NT2/D1 (cell line): Measurements from ENCODE around the gene TPCN1.

Experiments used
- DNase-seq: peaks from one replicate; pipeline ENCODE4 v3.0.0-alpha.2; 2011; ENCODE audit warnings: low read depth, low spot score
- H3K27me3 ChIP-seq: 2 replicates; pipeline ENCODE4 v1.6.0; 2011; ENCODE audit warnings: mild to moderate bottlenecking; ENCODE audit not compliant: insufficient read length, insufficient read depth
- H3K36me3 ChIP-seq: 2 replicates; pipeline ENCODE4 v1.6.1; 2011; ENCODE audit warnings: mild to moderate bottlenecking, low read length, mixed read lengths; ENCODE audit not compliant: insufficient read depth, insufficient read length
- H3K4me1 ChIP-seq: 2 replicates; pipeline ENCODE4 v1.5.1; 2011; ENCODE audit not compliant: insufficient read depth, insufficient read length
- H3K4me3 ChIP-seq: 2 replicates; pipeline ENCODE4 v1.5.1; 2011; ENCODE audit warnings: low read depth; ENCODE audit not compliant: insufficient read length
- H3K9ac ChIP-seq: 2 replicates; pipeline ENCODE4 v1.6.0; 2011; ENCODE audit warnings: low read depth; ENCODE audit not compliant: insufficient read length
- H3K9me3 ChIP-seq: 2 replicates; pipeline ENCODE4 v1.5.1; 2011; ENCODE audit warnings: mild to moderate bottlenecking, low read length; ENCODE audit not compliant: insufficient read depth
- SUZ12 ChIP-seq: IDR thresholded peaks from 2 replicates; pipeline ENCODE4 v1.6.1; 2011; ENCODE audit not compliant: insufficient read length, insufficient read depth; ENCODE audit errors: extremely low read depth
- YY1 ChIP-seq: IDR thresholded peaks from 2 replicates; pipeline ENCODE4 v1.6.1; 2011; ENCODE audit not compliant: insufficient read length, insufficient read depth
- ZNF274 ChIP-seq: IDR thresholded peaks from 2 replicates; pipeline ENCODE4 v1.6.1; 2011; ENCODE audit warnings: mild to moderate bottlenecking, low read depth, low read length

TPCN1 gene

DNA sequence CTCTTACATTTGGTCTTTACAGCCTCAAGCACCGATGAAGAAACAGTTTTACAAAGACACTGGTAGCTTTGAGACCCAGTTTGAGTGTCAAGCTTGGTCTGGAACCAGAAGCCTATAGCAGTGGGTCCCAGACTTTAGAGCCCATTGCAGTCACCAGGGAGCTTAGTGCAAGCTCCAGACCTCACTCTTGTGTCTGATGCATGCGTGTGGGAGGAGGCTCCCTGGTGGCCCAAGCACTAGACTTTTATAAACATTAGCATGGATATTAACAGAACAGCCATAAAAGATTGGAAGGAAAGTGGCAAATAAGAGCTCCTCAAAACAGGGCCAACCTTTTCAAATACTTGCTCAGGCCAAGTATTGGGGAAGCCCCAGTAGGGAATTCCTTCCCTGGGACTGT, 68.1 kb downstream of the TPCN1 start:
- no peak overlapping the region for H3K9ac ChIP-seq
- H3K36me3 ChIP-seq = peaks cover 97% of the 10 kb centered on the region
- no peak for DNase-seq
- peaks cover 2% of the 10 kb centered on the region for H3K4me1 ChIP-seq
- H3K27me3 ChIP-seq = no peaks in the 10 kb centered on the region
- H3K9me3 ChIP-seq = no peaks in the 10 kb centered on the region
- TF ChIP-seq SUZ12 = no peak
- H3K4me3 ChIP-seq = no peak overlapping the region

GRCh38 chr12:113290506-113290905, 69.2 kb downstream of the TPCN1 start:
- H3K4me1 ChIP-seq = peaks cover 2% of the 10 kb centered on the region
- H3K4me3 ChIP-seq = no peak overlapping the region
- no peaks in the 10 kb centered on the region for H3K9me3 ChIP-seq
- no peak overlapping the region for H3K9ac ChIP-seq
- no peaks in the 10 kb centered on the region for H3K27me3 ChIP-seq
- DNase-seq = no peak
- TF ChIP-seq ZNF274 (no peak), SUZ12 (no peak), YY1 (no peak)
- peaks cover 95% of the 10 kb centered on the region for H3K36me3 ChIP-seq

DNA sequence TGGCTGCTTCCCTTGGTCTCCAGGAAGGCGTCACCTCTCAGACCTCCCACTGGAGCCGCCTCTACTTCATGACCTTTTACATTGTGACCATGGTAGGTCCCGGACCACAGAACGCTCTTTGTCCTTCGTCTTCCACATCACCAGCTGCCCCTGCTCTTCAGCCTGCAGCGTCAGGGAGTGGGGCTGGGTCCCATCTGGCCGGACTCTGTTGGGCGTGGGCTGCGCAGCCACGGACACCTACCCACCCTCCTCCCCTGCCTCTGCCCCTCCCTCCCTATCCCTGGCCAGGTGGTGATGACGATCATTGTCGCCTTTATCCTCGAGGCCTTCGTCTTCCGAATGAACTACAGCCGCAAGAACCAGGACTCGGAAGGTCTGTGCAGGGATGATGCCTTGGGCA, 70.3 kb downstream of the TPCN1 start:
- Histone ChIP-seq H3K4me3 (no peak overlapping the region), H3K9ac (no peak overlapping the region), H3K9me3 (no peaks in the 10 kb centered on the region), H3K4me1 (peaks cover 1% of the 10 kb centered on the region), H3K36me3 (peaks cover 93% of the 10 kb centered on the region), H3K27me3 (no peaks in the 10 kb centered on the region)
- TF ChIP-seq ZNF274 (no peak), SUZ12 (no peak), YY1 (no peak)
- no peak for DNase-seq

GRCh38 chr12:113292091-113292490, 70.8 kb downstream of the TPCN1 start:
- TF ChIP-seq ZNF274 = no peak
- no peak for TF ChIP-seq SUZ12
- no peak for TF ChIP-seq YY1
- Histone ChIP-seq H3K9ac (no peak overlapping the region), H3K4me3 (no peak overlapping the region), H3K36me3 (peaks cover 93% of the 10 kb centered on the region), H3K27me3 (no peaks in the 10 kb centered on the region), H3K9me3 (no peaks in the 10 kb centered on the region), H3K4me1 (peaks cover 5% of the 10 kb centered on the region)
- DNase-seq = no peak

DNA sequence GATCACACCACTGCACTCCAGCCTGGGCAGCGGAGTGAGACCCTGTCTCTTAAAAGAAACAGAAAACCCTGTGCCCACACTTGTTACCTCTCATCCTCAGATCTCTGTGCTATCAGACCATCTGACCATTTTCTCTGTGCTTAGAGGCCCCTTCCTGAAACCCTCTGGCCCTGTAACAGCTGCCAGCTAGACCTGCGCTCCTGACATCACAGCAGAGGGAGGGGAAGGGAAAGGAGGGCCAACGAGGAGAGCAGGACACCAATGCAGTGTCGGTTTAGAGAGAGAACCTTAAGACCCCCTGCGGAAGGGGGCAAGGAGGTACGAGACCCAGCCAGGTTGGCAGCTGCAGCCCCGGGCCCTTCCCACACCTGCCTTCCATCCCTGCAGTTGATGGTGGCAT, 71.3 kb downstream of the TPCN1 start:
- Histone ChIP-seq H3K9ac (no peak overlapping the region), H3K27me3 (no peaks in the 10 kb centered on the region), H3K4me1 (peaks cover 9% of the 10 kb centered on the region), H3K9me3 (no peaks in the 10 kb centered on the region), H3K4me3 (no peak overlapping the region), H3K36me3 (peaks cover 93% of the 10 kb centered on the region)
- TF ChIP-seq SUZ12 (no peak), ZNF274 (no peak), YY1 (no peak)
- no peak for DNase-seq

GRCh38 chr12:113293100-113293499, 71.8 kb downstream of the TPCN1 start:
- no peak overlapping the region for H3K9ac ChIP-seq
- no peaks in the 10 kb centered on the region for H3K9me3 ChIP-seq
- no peaks in the 10 kb centered on the region for H3K27me3 ChIP-seq
- DNase-seq = no peak
- H3K36me3 ChIP-seq = peaks cover 92% of the 10 kb centered on the region
- no peak overlapping the region for H3K4me3 ChIP-seq
- no peak for TF ChIP-seq YY1
- no peak for TF ChIP-seq ZNF274
- no peak for TF ChIP-seq SUZ12
- peaks cover 12% of the 10 kb centered on the region for H3K4me1 ChIP-seq

GRCh38 chr12:113295886-113296556, 74.8 kb downstream of the TPCN1 start:
- Histone ChIP-seq H3K9ac (no peak overlapping the region), H3K36me3 (peaks cover 76% of the 10 kb centered on the region), H3K4me1 (peaks cover 30% of the 10 kb centered on the region), H3K27me3 (no peaks in the 10 kb centered on the region), H3K4me3 (no peak overlapping the region), H3K9me3 (peaks cover 9% of the 10 kb centered on the region; the same call in 1 of the 2 replicates)
- DNase-seq = no peak
- no peak for TF ChIP-seq ZNF274
- TF ChIP-seq SUZ12 = no peak
- no peak for TF ChIP-seq YY1
